Measurements from ENCODE around the gene PIK3R5.

Gene PIK3R5

GRCh38 chr17:8861495-8862181 is 103.9 kb downstream of the PIK3R5 start:
- TF ChIP-seq CEBPB (IDR thresholded peaks at IDR 0.05) (no peak), CREB1 (IDR thresholded peaks at IDR 0.05; ENCODE audit: low read depth) (no peak), NFIC (IDR thresholded peaks at IDR 0.05) (no peak), REST (IDR thresholded peaks at IDR 0.05; ENCODE audit: low read depth) (no peak), TEAD4 (IDR thresholded peaks at IDR 0.05) (no peak), YY1 (IDR thresholded peaks at IDR 0.05; ENCODE audit: low read depth) (no peak), ZBTB7A (IDR thresholded peaks at IDR 0.05; ENCODE audit: low read depth) (no peak), TAF1 (IDR thresholded peaks at IDR 0.05; ENCODE audit: low read depth) (no peak), RAD21 (IDR thresholded peaks at IDR 0.05; ENCODE audit: low read depth) (no peak), TCF12 (IDR thresholded peaks at IDR 0.05; ENCODE audit: low read depth) (no peak), EGR1 (IDR thresholded peaks at IDR 0.05) (no peak), FOXM1 (IDR thresholded peaks at IDR 0.05; ENCODE audit: borderline replicate concordance, low read depth) (no peak), EP300 (IDR thresholded peaks at IDR 0.05; ENCODE audit: borderline replicate concordance) (no peak)
- TF ChIP-seq, protein P1, sequence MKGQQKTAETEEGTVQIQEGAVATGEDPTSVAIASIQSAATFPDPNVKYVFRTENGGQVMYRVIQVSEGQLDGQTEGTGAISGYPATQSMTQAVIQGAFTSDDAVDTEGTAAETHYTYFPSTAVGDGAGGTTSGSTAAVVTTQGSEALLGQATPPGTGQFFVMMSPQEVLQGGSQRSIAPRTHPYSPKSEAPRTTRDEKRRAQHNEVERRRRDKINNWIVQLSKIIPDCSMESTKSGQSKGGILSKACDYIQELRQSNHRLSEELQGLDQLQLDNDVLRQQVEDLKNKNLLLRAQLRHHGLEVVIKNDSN (IDR thresholded peaks at IDR 0.05) = no peak
- TF ChIP-seq, protein P2, sequence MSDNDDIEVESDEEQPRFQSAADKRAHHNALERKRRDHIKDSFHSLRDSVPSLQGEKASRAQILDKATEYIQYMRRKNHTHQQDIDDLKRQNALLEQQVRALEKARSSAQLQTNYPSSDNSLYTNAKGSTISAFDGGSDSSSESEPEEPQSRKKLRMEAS (IDR thresholded peaks at IDR 0.05) = no peak

DNA sequence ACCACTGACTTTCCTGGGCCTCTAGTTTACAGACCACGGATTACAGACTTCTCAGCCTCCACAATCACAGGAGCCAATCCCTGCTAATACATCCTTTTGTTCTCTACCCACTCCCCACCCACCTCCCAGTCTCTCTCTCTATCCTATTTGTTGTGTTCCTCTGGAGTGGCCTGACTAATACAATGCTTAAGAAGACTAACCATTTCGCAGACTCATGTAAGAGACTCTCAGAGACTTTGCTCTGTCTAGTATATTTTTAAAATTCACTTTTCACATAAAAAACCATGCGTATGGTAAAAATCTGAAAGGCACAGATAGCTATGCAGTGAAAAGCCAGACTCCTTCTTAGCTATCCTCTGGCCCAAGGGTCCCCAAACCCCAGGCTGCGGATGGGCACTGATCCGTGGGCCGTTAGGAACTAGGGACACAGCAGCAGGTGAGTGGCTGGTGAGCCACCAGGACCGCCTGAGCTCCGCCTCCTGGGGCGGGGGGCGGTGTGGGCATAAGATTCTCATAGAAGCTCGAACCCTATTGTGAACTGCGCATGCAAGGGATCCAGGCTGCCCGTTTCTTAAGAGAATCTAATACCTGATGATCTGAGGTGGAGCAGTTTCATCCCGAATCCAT is 105.6 kb downstream of the PIK3R5 start:
- TF ChIP-seq, protein P1 (IDR thresholded peaks at IDR 0.05) = no peak
- TF ChIP-seq EP300 (IDR thresholded peaks at IDR 0.05; ENCODE audit: borderline replicate concordance) = no peak
- TF ChIP-seq CREB1 (IDR thresholded peaks at IDR 0.05; ENCODE audit: low read depth) = no peak
- TF ChIP-seq, protein P2 (IDR thresholded peaks at IDR 0.05) = no peak
- no peak for TF ChIP-seq FOXM1 (IDR thresholded peaks at IDR 0.05; ENCODE audit: borderline replicate concordance, low read depth)
- TF ChIP-seq ZBTB7A (IDR thresholded peaks at IDR 0.05; ENCODE audit: low read depth) = no peak
- no peak for TF ChIP-seq NFIC (IDR thresholded peaks at IDR 0.05)
- no peak for TF ChIP-seq YY1 (IDR thresholded peaks at IDR 0.05; ENCODE audit: low read depth)
- TF ChIP-seq TAF1 (IDR thresholded peaks at IDR 0.05; ENCODE audit: low read depth) = no peak
- no peak for TF ChIP-seq REST (IDR thresholded peaks at IDR 0.05; ENCODE audit: low read depth)
- no peak for TF ChIP-seq TCF12 (IDR thresholded peaks at IDR 0.05; ENCODE audit: low read depth)
- TF ChIP-seq CEBPB (IDR thresholded peaks at IDR 0.05) = no peak
- TF ChIP-seq EGR1 (IDR thresholded peaks at IDR 0.05) = no peak
- TF ChIP-seq RAD21 (IDR thresholded peaks at IDR 0.05; ENCODE audit: low read depth) = no peak
- TF ChIP-seq TEAD4 (IDR thresholded peaks at IDR 0.05) = no peak

DNA sequence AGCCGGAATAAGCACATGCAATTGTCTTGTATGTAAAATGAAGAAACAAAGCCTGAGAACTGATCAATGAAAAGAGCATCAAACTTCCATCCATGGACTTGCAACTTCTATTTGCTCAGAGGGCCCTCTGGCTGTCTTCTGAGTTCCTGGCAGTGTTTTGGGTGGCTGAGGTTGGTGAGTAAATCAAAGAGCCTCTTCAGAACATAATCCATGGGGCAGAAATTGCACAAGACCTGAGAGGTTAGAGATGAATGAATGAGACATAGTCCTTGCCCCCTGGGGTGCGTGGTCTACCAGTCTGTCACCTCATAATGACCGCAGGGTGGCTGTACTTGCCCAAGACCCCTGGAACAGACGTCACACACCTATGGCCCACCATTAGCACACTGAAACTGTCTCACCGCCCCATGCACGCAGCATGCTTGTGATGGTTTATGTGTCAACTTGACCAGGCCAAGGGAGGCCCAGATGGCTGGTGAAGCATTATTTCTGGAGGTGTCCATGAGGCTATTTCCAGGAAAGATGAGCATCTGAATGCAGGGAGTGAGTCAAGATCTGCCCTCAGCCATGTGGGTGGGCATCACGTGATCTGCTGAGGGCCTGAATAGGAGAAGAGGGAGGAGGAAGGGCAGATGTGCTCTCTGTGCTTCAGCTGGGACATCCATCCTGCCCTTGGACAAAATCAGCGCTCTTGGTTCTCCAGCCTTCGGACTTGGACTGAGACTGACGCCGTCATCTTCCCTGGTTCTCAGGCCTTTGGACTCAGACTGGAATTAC is 106.3 kb downstream of the PIK3R5 start:
- TF ChIP-seq FOXM1 (IDR thresholded peaks at IDR 0.05; ENCODE audit: borderline replicate concordance, low read depth) = no peak
- TF ChIP-seq, protein P1 (IDR thresholded peaks at IDR 0.05) = 0 out of 2 replicates have a peak, but pooled peaks have one; percentile 39

- no peak for TF ChIP-seq REST (IDR thresholded peaks at IDR 0.05; ENCODE audit: low read depth)
Measured at GRCh38 chr17:8857919-8858318, 107.6 kb downstream of the PIK3R5 start.

All from Ishikawa (cell line).